B cell (primary cell): ENCODE data around the gene C20orf144. TPM values are rescaled to one million over a fixed set of nuclear protein-coding genes. Genes with fewer than 3 reads are reported as not detected.
A peak's percentile ranks its signal among the peaks of the same experiment; 100 is the strongest.

Experiments used
- ATAC-seq: fragments of 200-7000 bp; cut with Tn5 transposase; one replicate; pipeline ENCODE4 v1.10.0; 2021; ENCODE audit warnings: low read depth, mild to moderate bottlenecking, moderate number of reproducible peaks, moderate library complexity
- CTCF ChIA-PET: fragments of 350-600 bp; sonication (Branson Sonifier 250); formaldehyde crosslinking; loops from one replicate; lab custom pipeline; 2021; ENCODE audit warnings: antibody characterized with exemption, inconsistent platforms; lab: Charles Lee
- POLR2A ChIA-PET: fragments of 350-600 bp; sonication (Branson Sonifier 250); formaldehyde crosslinking; loops from one replicate; lab custom pipeline; 2021; ENCODE audit warnings: antibody characterized with exemption; lab: Charles Lee
- DNase-seq: peaks from one replicate; pipeline ENCODE4 v3.0.0; 2013
- H2AFZ ChIP-seq: 2 replicates; pipeline ENCODE4 v1.6.1; 2012; ENCODE audit warnings: mild to moderate bottlenecking, low read depth, low read length; ENCODE audit not compliant: insufficient read depth, poor library complexity, severe bottlenecking
- H3K27ac ChIP-seq, 2 donors: 1 replicate in 1 of 2; 2 replicates in 1 of 2; pipeline ENCODE4 v1.5.1; 2012 to 2013; ENCODE audit warnings: low read length in 2 of 2, mild to moderate bottlenecking in 2 of 2, moderate library complexity in 1 of 2
- H3K27me3 ChIP-seq, 4 experiments: fragments of 200-600 bp in 1 of 4; sonication (generic) in 1 of 4; replicated peaks in 1 of 4; 1 replicate in 2 of 4; 2 replicates in 2 of 4; pipeline versions ENCODE4 v1.6.1 to v1.7.0; 2013 to 2016; ENCODE audit warnings: low read length in 3 of 4, mild to moderate bottlenecking in 2 of 4, mixed read lengths in 1 of 4, moderate library complexity in 1 of 4; ENCODE audit not compliant: insufficient read depth in 4 of 4, control insufficient read depth in 3 of 4; ENCODE audit errors: control extremely low read depth in 1 of 4
- H3K36me3 ChIP-seq, 2 experiments: replicated peaks in 1 of 2; 1 replicate in 1 of 2; 2 replicates in 1 of 2; pipeline versions ENCODE4 v1.6.1 to v1.7.1; 2013; ENCODE audit warnings: low read length in 1 of 2; ENCODE audit not compliant: insufficient read depth in 2 of 2, control insufficient read depth in 1 of 2; ENCODE audit errors: control extremely low read depth in 1 of 2, extremely low read depth in 1 of 2
- H3K4me1 ChIP-seq, 2 donors: fragments of 200-600 bp in 1 of 2; sonication (generic) in 1 of 2; 1 replicate in 1 of 2; 2 replicates in 1 of 2; pipeline versions ENCODE4 v1.5.1 to v1.6.1; 2013 to 2017; ENCODE audit warnings: low read length in 2 of 2; ENCODE audit not compliant: control insufficient read depth in 2 of 2, insufficient read depth in 2 of 2
- H3K4me2 ChIP-seq: replicated peaks from 2 replicates; pipeline ENCODE3; 2012; ENCODE audit warnings: mild to moderate bottlenecking, low read depth, low read length; ENCODE audit not compliant: poor library complexity, severe bottlenecking
- H3K4me3 ChIP-seq, 5 experiments: fragments of 200-600 bp in 1 of 5; sonication (generic) in 1 of 5; 1 replicate in 3 of 5; 2 replicates in 2 of 5; pipeline versions ENCODE4 v1.5.1 to v1.7.0; 2011 to 2016; ENCODE audit warnings: low read length in 4 of 5, mild to moderate bottlenecking in 4 of 5, low read depth in 2 of 5, control low read depth in 1 of 5, moderate library complexity in 1 of 5; ENCODE audit not compliant: insufficient read depth in 1 of 5; ENCODE audit errors: control extremely low read depth in 1 of 5, extremely low read depth in 1 of 5
- H3K79me2 ChIP-seq: fragments of 200-600 bp; sonication (generic); one replicate; pipeline ENCODE4 v1.6.0; 2016; ENCODE audit warnings: low read length; ENCODE audit not compliant: control insufficient read depth, insufficient read depth
- H3K9ac ChIP-seq: fragments of 200-600 bp; sonication (generic); 2 replicates; pipeline ENCODE4 v1.6.1; 2017; ENCODE audit warnings: mild to moderate bottlenecking, low read length, moderate library complexity
- H3K9me3 ChIP-seq, 3 donors: one replicate each; pipeline versions ENCODE4 v1.6.1 to v1.7.1; 2013; ENCODE audit warnings: low read length in 2 of 3; ENCODE audit not compliant: control insufficient read depth in 2 of 3, insufficient read depth in 1 of 3; ENCODE audit errors: control extremely low read depth in 1 of 3
- H4K20me1 ChIP-seq: 2 replicates; pipeline ENCODE4 v1.6.0; 2012; ENCODE audit warnings: mild to moderate bottlenecking, low read length; ENCODE audit not compliant: insufficient read depth, control insufficient read depth, poor library complexity, severe bottlenecking
- H3K27ac Mint-ChIP-seq: one replicate; pipeline ENCODE4 v1.8.0; 2021; ENCODE audit warnings: mixed read lengths
- H3K27me3 Mint-ChIP-seq: one replicate; pipeline ENCODE4 v1.8.0; 2021; ENCODE audit warnings: mixed read lengths
- H3K4me1 Mint-ChIP-seq: one replicate; pipeline ENCODE4 v1.8.0; 2021; ENCODE audit warnings: mixed read lengths
- H3K4me3 Mint-ChIP-seq: one replicate; pipeline ENCODE4 v1.8.0; 2021; ENCODE audit warnings: mixed read lengths
- H3K9me3 Mint-ChIP-seq: one replicate; pipeline ENCODE4 v1.8.0; 2022; ENCODE audit warnings: mixed read lengths; ENCODE audit not compliant: insufficient read depth
- CTCF ChIP-seq: fragments of 200-600 bp; IDR thresholded peaks from one replicate; pipeline ENCODE4 v1.8.0; 2022; ENCODE audit warnings: antibody characterized with exemption, mild to moderate bottlenecking
- EZH2 ChIP-seq: IDR thresholded peaks from 2 replicates; pipeline ENCODE4 v1.6.1; 2012; ENCODE audit warnings: borderline replicate concordance, low read depth, mild to moderate bottlenecking, moderate library complexity, low read length; ENCODE audit not compliant: insufficient read depth, poor library complexity, severe bottlenecking
- WGBS: methylation state at CpG from one replicate; pipeline ENCODE4 v1.1.5; 2013; ENCODE audit warnings: missing lambda C conversion rate; ENCODE audit not compliant: insufficient coverage; 5-methylcytosine and 5-hydroxymethylcytosine counted together
- intact Hi-C: fragments of 100-400 bp; cut with micrococcal nuclease; formaldehyde crosslinking; loops from one replicate; pipeline ENCODE4 v1.10.0; 2022
- polyA plus RNA-seq: library from polyadenylated mRNA; depleted of rRNA; stranded (reverse); fragments of >200 nt; gene quantifications from 2 replicates; pipeline ENCODE4 v1.2.3, GENCODE V29; 2012
- total RNA-seq, 2 donors: library from RNA; stranded (reverse); fragments of 120-200 nt in 1 of 2; gene quantifications; 1 replicate in 1 of 2; 2 replicates in 1 of 2; pipeline versions ENCODE4 v1.2.3 to v1.2.4, GENCODE V29; 2013 to 2022

C20orf144 gene
- total and polyA plus RNA-seq, 2 donors (not counting 1 experiment from before 2014, with no cell fraction given): 0.27 to 0.44 TPM

GRCh38 chr20:33674294-33675135 lies 12.4 kb downstream of the C20orf144 start, which contains the start of gene NECAB3:
Gene NECAB3 (minus strand): TSS chr20:33674428. CDS start chr20:33674352, 76 bp downstream.
- H3K9ac ChIP-seq: peak within 1 kb of the TSS; percentile 65
- CTCF ChIA-PET: interaction anchor here (0.9 kb wide), 1 partner anchor 8 kb away, joined by 3 read pairs; the partner anchor contains the start of gene ACTL10
- H3K4me1 Mint-ChIP-seq: peaks cover 30% of the 10 kb centered on the region

More at GRCh38 chr20:33674294-33675135, 12.4 kb downstream of the C20orf144 start, which contains the start of gene NECAB3:
- Mint-ChIP-seq H3K27me3 (no peaks in the 10 kb centered on the region), H3K27ac (peak within 1 kb of the TSS; percentile 57), H3K9me3 (no peaks in the 10 kb centered on the region), H3K4me3 (peak within 1 kb of the TSS; percentile 84)
- WGBS: 9% methylated on average over 71 of the region's 73 CpGs
- POLR2A ChIA-PET: interaction anchor here (0.6 to 1.0 kb wide), 2 partner anchors 11 to 190 kb away, joined by 3 to 4 read pairs; no protein-coding TSS in a partner anchor
- DNase-seq (peak; percentile 71), ATAC-seq (peak; percentile 94)
- peak within 1 kb of the TSS; percentile 95 for H3K4me2 ChIP-seq
- intact Hi-C loops: loop anchor here (1.0 to 2.0 kb wide), 4 partner anchors 8 to 56 kb away; partner anchors contain the start of genes ACTL10, E2F1, PXMP4 and ZNF341
- H3K27me3 ChIP-seq: no peaks in the 10 kb centered on the region
- H3K9me3 ChIP-seq: no peaks in the 10 kb centered on the region
- peaks cover 3% of the 10 kb centered on the region for H3K79me2 ChIP-seq
- peak within 1 kb of the TSS; percentile 84 for H2AFZ ChIP-seq
- H3K4me1 ChIP-seq: peaks cover 23 to 28% of the 10 kb centered on the region in 2 donors
- H3K27ac ChIP-seq: no peak within 1 kb of the TSS
- TF ChIP-seq CTCF (no peak), EZH2 (no peak)
- no peaks in the 10 kb centered on the region for H3K36me3 ChIP-seq
- no peaks in the 10 kb centered on the region for H4K20me1 ChIP-seq
- peak within 1 kb of the TSS; percentile 36 to 66 (median 51) for H3K4me3 ChIP-seq
